ENCODE data around the gene ADAM15. TPM values are rescaled to one million over a fixed set of nuclear protein-coding genes. Genes with fewer than 3 reads are reported as not detected.

The ADAM15 gene
- total RNA-seq, 1 experiment from 2014 or later = 67.1 TPM

DNA sequence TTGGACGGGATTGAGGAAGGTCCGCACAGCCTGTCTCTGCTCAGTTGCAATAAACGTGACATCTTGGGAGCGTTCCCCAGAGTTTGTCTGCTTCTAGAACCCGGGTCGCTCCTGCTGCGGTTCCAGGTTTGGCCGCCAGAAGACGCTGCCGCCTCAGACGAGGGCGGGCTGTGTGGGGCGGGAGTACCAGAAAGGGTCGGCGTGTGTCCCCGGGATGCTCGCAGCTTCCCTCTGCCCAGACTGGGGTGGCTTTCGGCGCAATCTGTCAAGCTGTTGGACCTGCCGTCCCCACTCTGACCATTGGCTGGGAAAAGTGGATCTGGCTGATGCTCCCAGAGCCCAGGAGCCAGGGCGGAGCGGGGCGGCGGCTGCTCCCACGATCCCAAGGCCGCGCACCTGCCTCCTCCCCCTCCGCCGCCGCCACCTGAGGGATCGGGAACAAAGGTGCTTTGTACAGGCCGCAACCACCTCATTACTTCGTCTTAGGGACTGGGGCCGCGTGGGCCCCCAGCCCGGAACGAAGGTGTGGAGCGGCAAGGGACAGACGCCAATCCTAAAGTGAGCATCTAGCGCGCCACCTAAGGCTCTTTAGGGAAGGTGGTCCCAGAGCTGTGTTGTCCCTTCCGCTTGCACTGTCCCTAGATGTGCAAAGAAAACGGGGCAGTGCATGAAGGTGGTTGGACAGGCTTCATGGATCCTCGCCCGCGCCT is 11.7 kb downstream of the ADAM15 start:
- DNase-seq (ENCODE audit: low read depth, low spot score) = peak; percentile 67
- in situ Hi-C loops (cut with HindIII; ENCODE audit: low pct_unique_long_range_greater_than_20kb, low sequenced_read_pairs) = no loop called here

DNA sequence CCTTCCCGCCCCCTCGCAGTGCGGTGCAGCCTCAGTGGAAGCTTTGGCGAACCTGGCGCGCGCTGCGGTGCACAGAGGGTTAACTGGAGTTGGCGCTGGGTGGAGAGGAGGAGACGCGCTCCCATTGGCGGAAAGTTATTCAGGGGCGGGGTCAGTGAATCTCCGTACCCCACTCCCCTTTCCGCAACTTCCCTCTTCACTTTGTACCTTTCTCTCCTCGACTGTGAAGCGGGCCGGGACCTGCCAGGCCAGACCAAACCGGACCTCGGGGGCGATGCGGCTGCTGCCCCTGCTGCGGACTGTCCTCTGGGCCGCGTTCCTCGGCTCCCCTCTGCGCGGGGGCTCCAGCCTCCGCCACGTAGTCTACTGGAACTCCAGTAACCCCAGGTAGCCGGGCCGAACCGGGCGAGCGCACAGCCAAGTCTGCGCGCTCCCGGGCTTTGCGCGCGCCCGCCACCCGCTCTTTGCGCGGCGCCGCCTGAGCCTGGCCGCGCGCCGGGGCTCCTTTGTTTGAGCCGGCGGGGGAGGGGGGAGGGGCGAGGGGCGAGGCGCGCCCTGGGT is 12.5 kb downstream of the ADAM15 start, which contains the start of gene EFNA4:
TSS of gene EFNA4 (plus strand) at position 191 of the 561 bp plus-strand sequence. CDS start at position 275, 84 bp downstream.
- in situ Hi-C loops (cut with HindIII; ENCODE audit: low pct_unique_long_range_greater_than_20kb, low sequenced_read_pairs) = no loop called here
- peak; percentile 93 for DNase-seq (ENCODE audit: low read depth, low spot score)

DNA sequence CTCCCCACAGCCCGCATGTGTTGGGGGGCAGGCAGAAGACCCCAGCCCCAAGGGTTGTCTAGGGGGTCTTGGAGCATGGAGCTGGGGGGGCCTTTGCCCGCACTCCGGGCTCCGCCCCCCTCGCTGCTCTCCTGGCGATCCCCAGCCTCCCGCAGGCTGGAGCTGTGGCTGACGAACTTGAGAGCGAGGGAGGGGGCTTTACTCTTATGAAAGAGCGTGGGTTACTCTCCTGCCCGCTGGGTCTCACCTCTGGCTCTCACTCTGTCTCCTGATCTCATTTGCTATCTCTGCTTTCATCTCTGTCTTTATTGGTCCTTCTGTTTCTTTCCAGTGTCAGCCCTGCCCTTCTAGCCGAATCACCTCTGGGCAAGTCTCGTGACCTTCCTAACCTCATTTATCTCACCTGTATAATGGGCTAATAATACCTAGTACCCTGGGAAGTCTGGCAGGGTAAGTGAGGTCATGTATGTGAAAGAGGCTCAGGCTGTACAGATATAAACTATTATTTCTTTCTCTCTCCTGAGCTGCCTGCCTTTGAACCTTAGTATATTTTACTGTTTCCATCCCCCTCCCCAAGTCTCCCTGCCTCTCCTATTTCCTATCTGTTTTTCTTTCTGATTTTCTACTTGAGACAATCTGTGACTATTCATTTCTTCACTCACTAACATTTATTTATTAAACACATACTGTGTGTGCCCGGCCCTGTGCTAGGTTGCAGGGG is 13.2 kb downstream of the ADAM15 start:
- peak; percentile 58 for DNase-seq (ENCODE audit: low read depth, low spot score)
- in situ Hi-C loops (cut with HindIII; ENCODE audit: low pct_unique_long_range_greater_than_20kb, low sequenced_read_pairs) = no loop called here

DNA sequence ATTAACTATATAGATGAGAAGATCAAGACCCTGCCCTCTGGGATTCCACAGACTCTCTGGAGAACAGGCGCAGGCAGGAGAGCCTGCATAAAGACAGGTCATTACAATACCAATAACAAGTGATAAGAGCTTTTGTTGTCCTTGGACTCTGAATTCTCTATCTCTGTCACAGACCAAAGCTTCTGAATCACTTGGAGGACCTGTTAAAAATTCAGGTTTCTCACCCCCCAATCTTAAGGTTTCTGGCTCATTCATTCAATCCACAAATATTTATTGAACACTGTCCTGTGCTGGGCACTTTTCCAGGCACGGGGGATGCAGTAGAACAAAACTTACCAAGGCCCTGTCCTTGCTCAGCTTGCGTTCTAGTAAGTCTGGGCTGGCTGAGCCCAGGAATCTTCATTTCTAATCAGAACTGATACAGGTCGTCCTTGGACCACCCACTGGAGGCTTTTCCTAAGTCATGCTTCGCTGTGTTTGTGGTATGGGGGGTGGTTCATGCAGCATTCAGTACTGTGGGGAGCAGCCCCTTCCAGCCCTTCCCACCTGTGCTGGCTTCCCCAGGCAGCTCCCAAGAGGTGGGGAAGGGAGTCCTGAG is 13.8 kb downstream of the ADAM15 start:
- DNase-seq (ENCODE audit: low read depth, low spot score) = no peak
- in situ Hi-C loops (cut with HindIII; ENCODE audit: low pct_unique_long_range_greater_than_20kb, low sequenced_read_pairs) = no loop called here

DNA sequence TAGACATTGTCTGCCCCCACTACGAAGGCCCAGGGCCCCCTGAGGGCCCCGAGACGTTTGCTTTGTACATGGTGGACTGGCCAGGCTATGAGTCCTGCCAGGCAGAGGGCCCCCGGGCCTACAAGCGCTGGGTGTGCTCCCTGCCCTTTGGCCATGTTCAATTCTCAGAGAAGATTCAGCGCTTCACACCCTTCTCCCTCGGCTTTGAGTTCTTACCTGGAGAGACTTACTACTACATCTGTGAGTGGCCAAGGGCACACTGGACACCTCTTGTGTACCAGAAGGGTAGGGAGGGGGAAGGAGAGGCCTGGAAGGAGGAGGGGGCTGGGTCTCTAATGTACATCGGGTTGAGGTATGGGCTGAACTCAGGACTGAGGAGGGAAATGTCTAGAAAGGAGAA is 15.7 kb downstream of the ADAM15 start:
- no peak for DNase-seq (ENCODE audit: low read depth, low spot score)
- in situ Hi-C loops (cut with HindIII; ENCODE audit: low pct_unique_long_range_greater_than_20kb, low sequenced_read_pairs) = no loop called here

DNA sequence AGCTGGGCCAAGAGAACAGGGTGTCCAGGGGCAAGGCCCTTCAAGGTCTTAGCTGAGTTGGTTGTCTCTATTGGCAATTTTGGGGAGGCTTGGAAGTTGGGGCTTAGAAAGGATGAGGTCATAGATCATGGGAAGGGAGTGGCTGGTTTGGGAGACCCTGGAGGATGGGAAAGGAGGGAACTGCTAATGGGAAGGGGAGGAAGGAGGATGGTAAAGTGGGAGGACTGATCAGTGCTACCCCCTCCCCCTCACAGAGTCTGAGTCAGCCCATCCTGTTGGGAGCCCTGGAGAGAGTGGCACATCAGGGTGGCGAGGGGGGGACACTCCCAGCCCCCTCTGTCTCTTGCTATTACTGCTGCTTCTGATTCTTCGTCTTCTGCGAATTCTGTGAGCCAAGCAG is 17.5 kb downstream of the ADAM15 start:
- in situ Hi-C loops (cut with HindIII; ENCODE audit: low pct_unique_long_range_greater_than_20kb, low sequenced_read_pairs) = no loop called here
- no peak for DNase-seq (ENCODE audit: low read depth, low spot score)

DNA sequence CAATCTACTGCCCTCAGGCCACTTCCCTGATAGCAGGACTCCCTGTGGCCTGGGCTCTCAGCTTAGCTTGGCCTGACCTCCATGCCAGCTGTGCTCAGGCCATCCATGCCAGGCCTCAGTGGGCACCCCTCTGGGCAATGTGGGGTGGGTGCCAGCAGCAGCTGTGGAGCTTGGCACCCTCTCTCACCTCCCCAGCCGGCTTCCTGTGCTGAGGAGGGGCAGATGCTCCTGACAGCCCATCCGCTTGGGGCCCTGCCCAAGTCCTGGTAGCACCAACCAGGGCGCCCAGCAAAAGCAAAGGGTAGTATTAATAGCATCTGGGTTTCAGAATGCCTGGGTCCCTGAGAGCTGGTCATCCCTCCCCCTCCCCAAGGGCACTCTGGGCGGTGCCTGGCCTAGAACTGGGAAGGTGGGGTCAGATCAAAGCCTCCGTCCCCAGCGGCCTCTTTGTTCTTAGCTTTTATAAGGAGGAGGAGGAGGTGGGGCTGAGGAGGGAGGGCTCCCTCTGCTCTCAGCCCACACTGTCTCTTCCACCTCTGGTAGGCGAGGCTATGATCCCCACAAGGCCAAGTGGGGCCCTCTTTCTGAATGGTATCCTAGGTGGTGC is 18.5 kb downstream of the ADAM15 start:
- no peak for DNase-seq (ENCODE audit: low read depth, low spot score)
- in situ Hi-C loops (cut with HindIII; ENCODE audit: low pct_unique_long_range_greater_than_20kb, low sequenced_read_pairs) = no loop called here

DNA sequence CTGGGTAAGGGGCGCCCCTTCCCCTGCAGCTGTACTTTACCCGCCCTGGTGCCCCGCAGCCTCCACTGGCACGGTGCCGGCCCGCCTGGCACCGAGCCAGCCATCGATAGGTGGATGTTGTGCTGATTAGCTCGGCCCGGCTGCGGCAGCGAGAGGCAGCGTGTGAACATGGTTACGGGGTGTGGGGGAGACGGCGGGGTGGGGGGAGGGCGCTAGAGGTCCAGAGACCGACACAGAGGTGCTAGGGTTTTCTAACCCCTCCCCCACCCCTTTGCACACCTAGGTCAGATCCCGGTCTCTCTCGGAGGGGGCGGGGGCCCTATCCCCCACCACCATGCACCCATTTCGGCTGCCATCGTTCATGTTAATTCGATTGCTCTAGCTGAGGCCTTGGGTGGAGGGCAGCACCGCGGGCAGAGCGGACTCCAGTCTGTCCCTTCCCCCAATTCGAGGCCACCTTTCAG is 19.1 kb downstream of the ADAM15 start:
- in situ Hi-C loops (cut with HindIII; ENCODE audit: low pct_unique_long_range_greater_than_20kb, low sequenced_read_pairs) = no loop called here
- DNase-seq (ENCODE audit: low read depth, low spot score) = no peak

DNA sequence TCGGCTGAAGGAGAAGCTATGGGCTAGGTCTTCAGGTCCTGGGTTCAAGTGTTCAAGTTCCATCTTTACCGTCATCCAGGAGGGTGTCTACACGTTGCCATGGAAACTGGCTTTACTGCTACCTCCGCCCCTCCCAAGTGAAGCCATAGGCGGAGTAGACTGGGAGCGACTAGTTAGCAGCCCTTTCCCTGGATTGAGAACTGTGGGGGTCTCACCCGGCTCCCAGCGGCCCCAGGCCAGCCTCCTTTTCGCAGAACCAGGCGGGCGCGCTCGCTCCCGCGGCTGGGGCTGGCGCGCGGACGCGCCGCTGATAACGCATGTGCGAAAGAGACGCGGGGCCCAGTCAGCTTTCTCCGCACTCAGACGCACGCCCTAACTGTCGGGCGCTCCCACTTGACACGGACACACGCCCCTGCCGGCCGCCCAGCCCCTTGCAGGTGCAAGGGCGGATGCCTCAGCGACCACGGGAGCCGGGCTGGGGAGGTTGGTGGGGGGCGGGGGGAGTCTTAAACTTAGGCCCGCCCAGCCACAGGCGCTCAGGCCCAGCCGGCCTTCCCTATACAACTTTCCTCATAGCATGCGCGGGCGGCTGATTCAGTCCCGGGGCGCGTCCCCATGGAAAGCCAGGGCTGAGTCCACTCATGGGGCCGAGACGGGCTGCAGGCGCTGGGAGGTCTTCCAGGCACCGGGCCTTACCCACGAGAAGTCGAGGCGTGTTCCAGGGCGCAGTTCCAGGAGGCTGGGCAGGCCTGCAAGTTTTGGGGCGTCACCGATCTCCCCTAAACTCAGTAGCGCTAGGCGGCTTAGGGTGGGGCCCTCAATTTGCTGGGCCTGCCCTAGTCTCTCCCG is 19.8 kb downstream of the ADAM15 start:
- in situ Hi-C loops (cut with HindIII; ENCODE audit: low pct_unique_long_range_greater_than_20kb, low sequenced_read_pairs) = no loop called here
- DNase-seq (ENCODE audit: low read depth, low spot score) = peak; percentile 65

DNA sequence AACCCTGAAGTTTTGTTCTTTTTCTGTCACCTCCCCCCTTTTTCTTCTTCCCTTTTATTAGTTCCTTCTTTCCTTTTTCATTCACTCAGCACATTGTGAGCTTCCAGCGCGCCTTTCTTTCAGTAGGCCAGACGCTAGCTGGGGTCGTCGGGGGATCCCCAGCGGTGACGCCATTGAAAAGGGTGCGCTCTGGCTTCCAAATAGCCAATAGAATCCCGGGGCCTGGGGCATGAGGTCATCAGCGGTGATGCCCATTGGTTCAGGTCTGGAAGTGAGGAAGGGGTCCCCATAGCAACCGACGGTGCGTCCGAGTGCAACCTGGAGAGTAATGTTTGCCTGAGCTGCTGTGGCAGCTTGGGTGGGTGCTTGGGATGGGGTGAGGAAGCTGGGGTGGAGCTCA is 20.6 kb downstream of the ADAM15 start:
- no peak for DNase-seq (ENCODE audit: low read depth, low spot score)
- in situ Hi-C loops (cut with HindIII; ENCODE audit: low pct_unique_long_range_greater_than_20kb, low sequenced_read_pairs) = no loop called here

DNA sequence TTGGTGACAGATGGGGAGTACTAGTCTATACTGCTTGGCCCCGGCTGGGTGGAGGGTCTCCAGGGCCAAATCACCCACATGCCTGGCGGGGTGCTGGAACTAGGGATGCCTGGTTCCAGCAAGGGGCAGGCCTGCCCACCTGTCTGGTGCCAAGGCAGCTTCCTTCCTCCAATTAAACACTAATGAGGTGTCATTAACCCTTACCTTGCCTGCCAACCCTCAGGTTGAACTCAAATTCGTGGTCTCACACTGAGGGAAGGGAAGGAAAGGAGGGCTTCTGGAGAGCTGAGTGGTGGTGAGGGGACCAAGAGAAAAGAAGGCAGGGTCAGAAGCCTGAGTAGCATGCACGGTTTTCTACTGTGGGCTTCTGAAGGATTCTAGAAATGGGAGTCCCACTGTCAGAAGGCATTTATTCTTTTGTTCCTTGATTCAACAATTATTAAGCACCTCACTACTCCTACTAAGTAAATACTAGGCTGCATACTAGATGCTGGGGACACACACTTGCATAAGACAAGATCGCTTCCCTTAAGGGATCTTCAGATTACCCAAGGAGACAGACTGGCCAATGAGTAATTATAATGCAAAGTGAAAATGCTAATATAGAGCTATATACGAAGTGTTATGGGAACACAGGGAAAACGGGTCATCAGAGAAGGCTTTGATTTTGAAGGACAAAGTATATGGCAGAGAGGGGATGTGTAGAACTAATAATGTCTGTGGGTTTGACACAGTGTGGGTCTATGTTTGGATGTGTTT is 21.6 kb downstream of the ADAM15 start:
- in situ Hi-C loops (cut with HindIII; ENCODE audit: low pct_unique_long_range_greater_than_20kb, low sequenced_read_pairs) = no loop called here
- DNase-seq (ENCODE audit: low read depth, low spot score) = no peak

DNA sequence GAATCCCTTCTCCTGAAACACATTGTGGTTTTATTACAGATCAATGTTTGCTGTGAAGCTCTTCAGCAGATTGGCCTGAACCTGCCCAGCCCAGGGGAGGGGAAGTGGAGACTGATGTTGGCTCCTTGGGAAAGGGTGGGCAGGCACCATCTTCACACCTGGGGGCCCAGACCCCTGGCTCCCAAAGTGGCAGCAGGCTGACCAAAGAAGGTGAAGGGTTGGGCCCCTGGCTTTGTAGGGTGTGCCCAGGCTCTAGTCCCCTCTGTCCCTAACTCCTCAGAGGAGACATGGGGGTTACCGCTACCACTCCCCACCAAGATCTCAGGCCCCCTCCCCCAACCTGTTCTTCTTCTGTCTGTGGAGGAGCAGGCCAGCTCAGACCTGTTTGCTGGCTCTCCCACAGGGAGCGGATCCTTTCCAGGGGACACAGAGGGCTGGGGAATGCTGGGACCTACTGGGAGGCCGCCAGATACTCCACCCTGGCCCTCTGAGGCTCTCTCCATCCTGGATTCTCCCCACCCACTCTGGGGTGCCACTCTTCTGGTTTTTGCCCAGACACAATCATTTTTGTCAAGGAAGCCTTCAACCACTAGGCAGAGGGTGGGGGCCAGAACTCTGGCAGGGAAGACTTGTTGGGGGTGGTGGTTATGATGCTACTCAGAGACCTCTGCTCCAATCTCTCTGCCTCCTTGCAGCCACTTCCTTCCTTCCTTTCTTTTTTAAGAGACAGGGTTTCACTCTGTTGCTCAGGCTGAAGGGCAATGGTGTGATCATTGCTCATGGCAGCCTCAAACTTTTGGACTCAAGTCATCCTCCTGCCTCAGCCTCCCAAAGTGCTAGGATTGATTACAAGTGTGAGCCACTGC is 22.5 kb downstream of the ADAM15 start:
- no peak for DNase-seq (ENCODE audit: low read depth, low spot score)
- in situ Hi-C loops (cut with HindIII; ENCODE audit: low pct_unique_long_range_greater_than_20kb, low sequenced_read_pairs) = no loop called here

DNA sequence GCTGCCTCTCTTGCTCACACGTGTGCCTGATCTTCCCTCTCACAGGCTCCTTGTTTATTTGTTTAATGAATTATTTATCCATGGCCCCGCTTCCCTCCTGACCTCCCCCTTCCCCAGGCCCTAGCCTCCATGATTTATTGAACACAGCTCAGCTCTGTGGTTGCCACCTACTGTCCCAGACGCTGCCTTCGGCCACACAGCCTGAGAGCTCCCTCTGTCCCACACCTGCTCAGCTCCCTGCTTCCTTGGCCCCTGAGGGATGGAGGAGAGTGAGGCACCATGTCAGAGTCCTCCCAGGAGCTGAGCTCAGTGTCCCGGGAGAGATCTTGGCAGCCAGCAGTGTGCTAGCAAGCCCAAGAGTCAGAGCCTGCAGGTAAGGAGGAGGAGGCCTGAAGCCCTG is 24.4 kb downstream of the ADAM15 start:
- DNase-seq (ENCODE audit: low read depth, low spot score) = no peak
- in situ Hi-C loops (cut with HindIII; ENCODE audit: low pct_unique_long_range_greater_than_20kb, low sequenced_read_pairs) = no loop called here

DNA sequence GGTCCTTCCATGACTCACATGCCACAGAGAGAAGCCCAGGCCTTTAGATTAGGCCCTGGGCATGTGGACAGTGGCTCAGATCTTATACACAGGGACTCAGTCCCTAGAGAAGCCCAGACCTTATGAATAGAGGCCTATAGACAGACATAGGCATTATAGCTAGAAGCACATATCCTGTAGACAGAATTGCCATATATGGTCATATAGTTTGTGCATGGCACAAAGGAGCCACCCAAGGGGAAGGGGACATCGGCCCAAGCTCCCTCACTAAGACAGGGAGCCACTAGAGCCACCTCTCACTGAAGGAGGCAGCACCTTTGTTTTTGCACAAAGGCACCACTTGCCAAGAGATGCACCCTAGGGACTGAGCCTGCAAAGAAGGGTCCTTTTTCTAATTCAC is 25.3 kb downstream of the ADAM15 start:
- in situ Hi-C loops (cut with HindIII; ENCODE audit: low pct_unique_long_range_greater_than_20kb, low sequenced_read_pairs) = no loop called here
- DNase-seq (ENCODE audit: low read depth, low spot score) = no peak

DNA sequence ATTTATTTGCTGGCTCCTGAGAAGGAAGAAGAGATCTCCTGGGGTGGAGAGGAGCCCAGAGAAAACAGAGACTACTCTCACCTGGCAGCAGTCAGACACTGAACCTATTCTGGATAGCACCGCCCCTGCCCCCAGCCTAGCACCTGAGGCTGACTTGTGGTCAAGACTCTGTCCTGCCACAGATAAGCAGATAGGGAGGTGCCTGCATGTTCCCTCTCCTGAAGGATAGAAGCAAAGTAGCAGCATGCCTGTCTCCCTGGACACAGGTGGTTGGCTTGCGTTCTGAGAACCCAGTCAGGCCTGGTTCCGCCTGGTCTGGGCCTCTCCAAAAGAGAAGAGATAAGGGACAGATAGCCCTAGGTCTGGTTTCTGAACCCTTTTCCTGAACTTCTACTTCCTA is 26.2 kb downstream of the ADAM15 start:
- no peak for DNase-seq (ENCODE audit: low read depth, low spot score)
- in situ Hi-C loops (cut with HindIII; ENCODE audit: low pct_unique_long_range_greater_than_20kb, low sequenced_read_pairs) = no loop called here

All from SK-MEL-5 (cell line).